GM19035 (cell line): ENCODE results near the gene SLC6A11.

Experiments used
- ATAC-seq: cut with Tn5 transposase; IDR thresholded peaks from one replicate; pipeline ENCODE4 v1.9.1; 2021; ENCODE audit not compliant: unreplicated experiment

The SLC6A11 gene

DNA sequence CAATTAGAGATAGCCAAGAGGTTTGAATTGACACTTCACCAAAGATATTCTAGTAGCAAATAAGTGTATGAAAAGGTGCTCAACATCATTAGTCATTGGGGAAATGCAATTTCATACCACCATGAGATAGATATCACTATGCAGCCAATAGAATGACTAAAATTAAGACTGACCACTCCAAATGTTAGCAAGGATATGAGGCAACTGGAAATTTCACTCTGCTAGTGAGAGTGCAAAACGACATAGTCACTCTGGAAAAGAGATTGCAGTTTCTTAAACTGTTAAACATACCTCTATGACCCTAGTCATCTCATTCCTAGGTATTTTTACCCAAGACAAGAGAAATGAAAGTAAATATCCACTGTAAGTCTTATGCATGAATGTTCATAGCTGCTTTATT lies 27.6 kb upstream of the SLC6A11 start:
- ATAC-seq = no peak

DNA sequence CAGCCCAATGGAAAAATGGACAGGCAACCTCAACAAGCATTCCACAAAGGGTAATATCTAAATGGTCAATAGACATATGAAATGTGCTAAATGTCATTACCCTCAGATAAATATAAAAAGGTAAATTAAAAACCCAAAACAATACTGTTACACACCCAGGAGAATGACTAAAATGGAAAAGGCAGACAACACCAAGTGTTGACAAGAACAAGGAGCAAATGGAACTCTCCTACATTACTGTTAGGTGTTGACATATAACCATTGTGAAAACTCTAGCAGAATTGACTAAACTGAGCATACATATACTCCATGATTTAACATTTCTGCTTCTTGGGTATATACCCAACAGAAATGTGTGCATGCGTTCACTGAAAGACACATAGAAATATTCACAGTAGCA lies 25.3 kb upstream of the SLC6A11 start:
- ATAC-seq = no peak

DNA sequence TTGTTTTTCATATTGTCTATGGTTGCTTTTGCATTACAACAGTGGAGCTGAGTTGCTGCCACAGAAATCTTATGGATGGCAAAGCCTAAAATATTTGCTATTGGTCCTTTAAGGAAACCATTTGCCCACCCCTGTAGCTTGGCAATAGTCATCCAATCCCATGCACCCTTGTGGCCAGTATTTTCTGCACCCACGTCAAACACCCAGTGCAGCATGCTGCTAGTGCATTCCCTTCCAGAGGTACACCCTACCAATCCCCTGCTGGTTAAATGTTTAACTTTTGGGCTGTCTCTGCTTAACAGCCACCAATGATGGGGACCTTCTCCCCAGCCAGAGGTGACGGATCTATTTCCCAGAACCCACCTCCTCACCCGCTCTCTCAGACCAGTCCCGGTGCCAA lies 23.8 kb upstream of the SLC6A11 start:
- ATAC-seq = no peak

DNA sequence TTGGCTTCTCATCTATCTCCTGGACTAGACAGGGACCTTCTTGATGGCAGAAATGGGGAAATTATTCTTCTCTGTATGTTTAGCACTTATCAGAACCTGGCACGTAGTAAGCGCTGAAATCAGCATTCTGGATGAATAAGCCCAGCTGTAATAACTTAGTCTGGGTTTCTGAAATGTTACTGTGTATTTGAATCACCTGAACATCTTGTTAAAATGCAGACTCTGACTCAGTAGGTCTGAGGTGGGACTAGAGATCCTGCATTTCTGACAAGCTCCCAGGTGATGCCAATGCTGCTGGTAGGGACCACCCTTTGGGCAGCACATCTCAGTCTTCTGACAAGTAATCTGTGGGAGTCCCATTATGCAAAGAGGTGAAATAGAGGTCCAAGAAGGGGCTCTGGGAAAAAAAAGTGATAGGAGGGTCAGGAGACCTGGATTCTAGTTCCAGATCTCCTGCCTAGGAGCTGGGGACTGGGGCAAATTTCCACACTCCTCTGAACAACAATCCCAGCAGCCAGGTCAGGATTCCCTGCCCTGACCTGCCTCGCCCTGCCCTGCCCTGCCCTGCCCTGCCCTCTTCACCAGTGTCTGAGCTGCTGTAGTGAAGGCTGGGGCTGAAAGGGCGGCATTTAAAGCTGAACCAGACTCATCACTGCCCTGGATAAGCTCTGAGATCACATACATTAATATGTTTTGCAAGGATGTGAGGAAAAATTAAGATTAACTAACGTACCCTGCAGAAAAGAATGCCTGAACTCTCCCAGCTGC lies 17.2 kb upstream of the SLC6A11 start:
- no peak for ATAC-seq

DNA sequence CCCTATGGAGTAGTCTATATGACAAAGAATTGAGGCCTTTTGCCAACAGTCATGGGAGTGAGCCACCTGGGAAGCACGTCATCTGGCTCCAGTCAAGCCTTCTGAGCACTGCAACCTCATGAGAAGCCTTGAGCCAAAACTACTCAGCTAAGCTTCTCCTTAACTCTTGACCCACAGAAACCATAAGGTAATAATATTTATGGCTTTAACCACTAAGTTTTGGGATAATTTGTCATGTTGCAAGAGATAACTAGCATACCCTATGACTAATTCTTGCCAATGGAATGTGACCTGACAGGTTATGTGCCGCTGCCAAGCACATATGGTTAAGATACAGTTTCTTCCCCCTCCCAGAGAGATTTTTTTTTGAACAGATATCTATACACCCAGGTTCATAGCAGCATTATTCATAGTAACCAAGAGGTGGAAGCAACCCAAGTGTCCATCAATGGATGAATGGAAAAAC lies 11.8 kb upstream of the SLC6A11 start:
- no peak for ATAC-seq

DNA sequence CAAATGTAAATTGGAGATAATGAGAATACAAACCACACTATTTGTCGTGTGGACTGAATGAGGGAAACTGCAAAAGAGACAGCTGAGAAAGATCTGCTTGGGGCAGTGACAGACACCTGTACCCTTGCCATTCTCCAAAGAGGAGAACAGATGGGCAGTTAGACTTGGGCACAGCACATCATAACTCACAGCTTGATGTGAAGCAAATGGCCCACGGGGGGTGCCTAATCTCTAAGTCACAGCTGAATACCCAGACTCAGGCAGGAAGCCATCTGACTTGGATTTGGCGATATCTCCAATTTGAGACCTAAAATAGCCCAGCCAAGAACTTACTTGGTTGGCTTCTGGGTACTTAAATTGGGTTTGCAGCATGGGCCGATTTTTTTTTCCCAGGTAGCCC lies 10.0 kb upstream of the SLC6A11 start:
- ATAC-seq = no peak

DNA sequence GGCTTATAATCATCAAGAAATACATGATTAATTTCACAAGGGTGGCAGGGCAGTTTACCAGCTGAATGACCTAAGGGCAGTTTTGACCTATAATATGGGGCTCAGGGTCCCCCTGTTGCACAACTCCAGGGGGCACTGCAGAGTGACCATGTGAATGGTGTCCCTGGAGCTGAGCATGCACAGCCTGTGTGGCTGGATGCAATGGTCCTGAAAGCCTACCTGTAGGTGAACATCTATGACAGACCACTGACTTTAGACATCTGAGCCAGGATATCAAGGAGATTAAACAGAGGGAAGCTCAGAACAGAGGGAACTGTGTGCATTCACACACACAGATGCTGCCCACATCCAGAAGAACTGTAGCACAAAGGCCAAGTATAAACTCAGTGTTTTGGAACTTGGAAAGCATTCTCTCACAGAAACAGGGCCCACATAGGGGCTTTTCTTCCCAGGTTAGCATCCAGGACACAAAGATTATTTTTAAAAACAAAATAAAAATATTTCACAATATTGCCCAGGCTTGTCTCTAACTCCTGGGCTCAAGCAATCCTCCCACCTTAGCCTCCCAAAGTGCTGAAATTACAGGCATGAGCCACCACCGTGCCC lies 7.8 kb upstream of the SLC6A11 start:
- no peak for ATAC-seq

DNA sequence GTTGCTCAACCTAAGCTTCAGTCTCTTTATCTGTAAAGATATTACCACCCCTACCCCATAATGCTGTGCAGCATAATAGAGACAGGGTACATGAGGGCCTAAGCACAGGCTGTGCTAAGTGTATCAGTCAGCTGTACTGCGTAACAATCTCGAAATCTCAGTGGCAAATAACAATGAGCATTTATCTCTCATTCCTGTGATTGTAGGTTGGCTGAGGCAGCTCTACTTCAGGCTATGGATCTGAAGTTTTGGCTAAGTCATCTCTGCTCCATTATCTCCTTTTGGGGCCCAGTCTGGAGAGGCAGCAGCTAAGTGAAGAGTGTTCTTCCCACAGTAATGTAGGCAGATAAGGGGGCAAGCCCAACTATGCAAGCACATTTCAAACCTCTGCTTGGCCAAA lies 7.1 kb upstream of the SLC6A11 start:
- no peak for ATAC-seq

DNA sequence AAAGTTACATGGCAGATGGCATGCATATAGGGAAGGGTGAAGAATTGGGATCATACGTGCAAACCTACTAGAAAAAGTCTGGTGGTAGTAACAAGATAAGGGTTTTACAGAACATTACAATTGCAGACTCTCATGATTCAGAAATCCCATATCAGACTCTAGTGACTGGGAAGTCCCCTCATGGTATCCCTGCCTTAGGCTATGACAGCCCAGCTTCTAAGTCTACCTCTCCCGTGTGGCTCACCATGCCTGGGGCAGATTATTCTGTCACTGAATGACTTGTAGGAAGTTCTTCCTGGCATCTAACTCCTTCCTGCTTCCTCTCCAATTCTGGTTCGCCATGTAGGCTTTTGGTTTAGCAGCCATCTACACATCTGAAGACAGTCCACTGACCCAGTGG lies 5.7 kb upstream of the SLC6A11 start:
- no peak for ATAC-seq

DNA sequence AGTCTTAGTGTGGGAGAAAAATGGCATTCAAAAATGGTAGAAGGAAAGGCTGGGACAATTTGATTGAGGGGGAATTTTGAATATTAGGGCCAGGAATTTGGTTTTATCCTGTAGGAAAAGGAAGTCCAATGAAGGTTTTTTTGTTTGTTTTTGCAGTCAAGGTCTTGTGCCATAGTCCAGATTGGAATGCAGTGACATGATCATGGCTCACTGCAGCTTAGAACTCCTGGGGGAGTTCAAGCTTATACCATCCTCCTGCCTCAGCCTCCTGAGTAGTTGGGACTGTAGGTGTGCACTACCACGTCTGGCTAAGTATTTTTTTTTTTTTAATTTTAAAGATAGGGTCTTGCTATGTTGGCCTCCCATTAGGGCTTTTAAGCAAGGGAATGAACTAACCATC lies 2.6 kb upstream of the SLC6A11 start:
- no peak for ATAC-seq

DNA sequence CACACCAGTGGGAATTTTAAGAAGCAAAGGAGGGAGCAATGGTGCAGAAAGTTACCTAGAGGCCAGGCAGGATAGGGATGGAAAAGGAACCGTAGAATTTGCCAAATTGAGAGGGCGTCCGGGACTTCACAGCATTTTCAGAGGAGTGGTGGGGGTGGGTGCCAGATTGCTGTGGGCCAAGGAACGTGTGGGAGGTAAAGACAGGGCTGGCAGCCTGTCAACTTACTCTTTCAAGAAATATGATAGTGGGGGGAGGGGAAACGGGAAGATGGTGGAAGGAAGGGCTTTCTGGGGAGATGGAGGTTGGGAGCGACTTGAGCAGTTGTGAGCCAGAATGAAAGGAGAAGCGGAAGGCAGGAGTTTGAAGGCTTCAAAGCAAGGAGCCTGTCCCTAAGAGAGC lies 1.4 kb upstream of the SLC6A11 start:
- ATAC-seq = no peak

DNA sequence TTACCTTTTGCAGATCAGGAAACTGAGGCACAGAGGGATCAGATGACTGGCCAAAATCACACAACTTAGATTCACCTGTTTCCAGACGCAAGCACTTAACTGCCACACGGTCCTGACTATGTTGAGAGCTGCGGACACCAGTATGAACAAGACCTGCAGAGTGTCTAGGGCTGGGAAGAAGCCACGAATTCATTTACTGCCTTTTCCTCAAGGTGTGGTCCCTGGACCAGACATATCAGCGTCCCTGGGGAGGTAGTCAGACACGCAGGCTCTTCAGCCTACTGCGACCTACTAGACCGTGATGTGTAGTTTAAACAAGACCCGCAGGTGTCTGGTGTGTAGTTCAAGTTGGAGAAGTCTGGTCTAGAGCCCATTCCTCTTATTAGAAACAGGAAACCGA lies 541 bp upstream of the SLC6A11 start:
- no peak for ATAC-seq

DNA sequence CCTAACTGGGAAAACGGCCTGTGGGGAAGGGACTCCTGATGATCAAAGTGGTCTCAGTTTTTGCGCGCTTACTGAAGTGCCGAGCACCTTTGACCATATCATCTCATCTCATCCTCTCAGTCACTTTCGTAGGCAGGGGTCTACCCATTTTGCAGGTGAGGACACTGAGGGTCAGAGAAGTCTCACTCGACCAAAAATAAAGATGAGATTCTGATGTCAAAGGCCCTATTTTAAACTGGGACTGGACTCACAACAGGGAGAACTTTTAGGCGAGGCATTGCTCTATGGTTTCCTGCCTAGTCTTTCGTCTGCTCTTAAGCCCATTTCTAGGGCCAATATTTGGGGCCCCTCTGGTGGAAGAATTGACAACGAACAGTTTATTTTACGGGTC lies 830 bp downstream of the SLC6A11 start:
- no peak for ATAC-seq

DNA sequence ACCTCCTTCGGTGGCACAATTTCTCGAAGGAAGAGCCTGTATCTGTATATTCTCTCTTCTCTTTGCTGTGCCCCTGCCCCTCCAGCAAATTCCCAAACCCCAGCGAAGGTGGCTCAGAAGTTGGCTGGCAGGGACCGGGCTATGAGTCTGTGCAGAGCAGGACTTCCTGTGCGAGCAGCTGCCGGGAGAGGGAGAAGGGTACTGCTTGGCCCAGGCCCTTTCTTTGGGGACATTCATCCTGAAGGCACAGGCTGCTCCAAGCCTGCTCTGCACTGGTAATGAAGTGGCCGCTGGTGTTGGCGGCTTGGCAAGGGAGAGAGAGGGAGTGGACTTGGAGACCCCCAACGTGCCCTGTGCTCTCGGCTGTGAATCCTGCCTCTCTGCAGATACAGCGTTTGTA lies 1.5 kb downstream of the SLC6A11 start:
- ATAC-seq = no peak

DNA sequence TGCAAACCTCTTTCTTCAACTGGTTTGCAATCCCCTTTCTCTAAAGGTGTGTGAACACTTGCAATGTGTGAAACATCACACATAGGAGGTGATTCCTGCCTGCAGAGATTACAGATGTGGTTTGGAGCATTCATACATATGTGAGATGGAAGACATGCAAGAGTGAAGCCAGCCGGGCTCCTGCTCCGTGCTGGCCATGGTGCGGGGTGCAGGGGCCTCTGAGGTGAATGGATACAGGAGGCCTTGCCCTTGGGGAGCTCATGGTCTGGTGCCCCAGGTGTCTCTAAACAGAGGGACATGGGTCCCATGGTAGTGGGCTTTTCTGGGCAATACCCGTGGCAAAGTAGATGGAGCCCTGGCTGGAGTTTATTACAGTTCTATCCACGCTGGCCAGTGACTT lies 6.0 kb downstream of the SLC6A11 start:
- ATAC-seq = no peak

DNA sequence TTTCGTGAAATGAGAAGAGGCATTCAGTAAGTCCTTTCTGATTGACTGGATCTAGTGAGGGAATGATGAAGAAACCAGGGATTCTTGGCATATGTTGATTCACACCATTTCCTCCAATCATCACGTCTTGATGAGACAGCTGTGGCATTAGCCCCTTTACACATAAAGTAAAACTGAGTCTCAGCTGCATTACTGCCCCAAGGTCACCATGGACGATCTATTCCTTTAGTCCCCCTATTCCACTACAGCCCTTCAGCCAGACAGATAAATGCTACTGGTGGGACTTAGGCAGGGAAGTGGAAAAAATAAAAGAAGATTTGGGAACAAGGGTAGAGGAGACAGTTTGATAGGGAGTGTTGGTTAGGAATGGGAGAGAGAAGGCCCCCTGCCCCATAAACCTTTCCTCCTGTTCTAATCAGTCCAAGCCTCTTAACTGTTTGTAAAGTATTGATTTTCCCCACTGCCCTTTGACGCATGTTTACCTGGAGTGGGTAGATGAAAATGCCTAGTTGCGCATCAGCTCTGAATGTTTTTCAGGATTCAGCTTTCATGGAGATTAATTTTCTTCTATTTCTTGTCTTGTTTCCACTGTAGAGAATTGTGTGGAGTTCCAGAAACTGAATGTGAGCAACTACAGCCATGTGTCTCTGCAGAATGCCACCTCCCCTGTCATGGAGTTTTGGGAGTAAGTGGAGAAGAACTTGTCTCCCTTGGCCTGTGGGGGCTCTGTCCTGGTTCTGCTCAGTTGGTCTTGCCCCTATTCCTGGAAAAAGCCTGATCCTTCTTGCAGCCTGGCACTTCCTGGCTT lies 6.9 kb downstream of the SLC6A11 start:
- no peak for ATAC-seq

DNA sequence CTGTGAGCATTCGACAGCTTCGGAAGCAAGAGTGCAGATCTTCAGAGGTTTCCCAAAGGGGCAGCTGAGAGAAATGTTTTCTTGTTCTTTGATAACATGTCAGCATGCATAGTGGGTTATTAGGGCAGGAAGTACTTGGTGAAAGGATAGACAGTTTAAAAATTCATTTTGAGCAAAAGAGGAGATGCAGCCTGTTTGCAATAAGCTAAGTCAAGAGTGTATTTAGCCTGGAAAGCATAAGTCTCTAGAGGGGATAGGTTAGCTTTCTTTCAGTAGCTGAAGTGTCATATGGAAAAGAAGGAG lies 7.4 kb downstream of the SLC6A11 start:
- no peak for ATAC-seq

DNA sequence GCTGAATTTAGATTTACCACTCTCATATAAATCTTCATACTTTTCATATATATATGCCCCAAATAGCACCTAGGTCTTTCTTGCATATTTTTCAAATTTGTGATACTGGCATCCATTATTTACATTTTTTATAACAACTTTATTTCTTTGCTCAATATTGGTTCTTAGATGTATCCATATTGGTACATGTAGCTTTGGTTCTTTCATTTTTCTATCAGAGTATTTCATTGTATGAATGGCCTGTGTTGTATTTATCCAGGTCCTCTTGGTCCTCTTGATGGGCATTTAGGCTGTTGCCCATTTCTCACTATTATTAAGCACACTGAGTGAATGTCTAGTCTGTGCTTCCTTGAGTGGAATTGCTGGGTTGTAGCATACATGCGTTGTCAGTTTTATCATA lies 8.4 kb downstream of the SLC6A11 start:
- ATAC-seq = no peak

DNA sequence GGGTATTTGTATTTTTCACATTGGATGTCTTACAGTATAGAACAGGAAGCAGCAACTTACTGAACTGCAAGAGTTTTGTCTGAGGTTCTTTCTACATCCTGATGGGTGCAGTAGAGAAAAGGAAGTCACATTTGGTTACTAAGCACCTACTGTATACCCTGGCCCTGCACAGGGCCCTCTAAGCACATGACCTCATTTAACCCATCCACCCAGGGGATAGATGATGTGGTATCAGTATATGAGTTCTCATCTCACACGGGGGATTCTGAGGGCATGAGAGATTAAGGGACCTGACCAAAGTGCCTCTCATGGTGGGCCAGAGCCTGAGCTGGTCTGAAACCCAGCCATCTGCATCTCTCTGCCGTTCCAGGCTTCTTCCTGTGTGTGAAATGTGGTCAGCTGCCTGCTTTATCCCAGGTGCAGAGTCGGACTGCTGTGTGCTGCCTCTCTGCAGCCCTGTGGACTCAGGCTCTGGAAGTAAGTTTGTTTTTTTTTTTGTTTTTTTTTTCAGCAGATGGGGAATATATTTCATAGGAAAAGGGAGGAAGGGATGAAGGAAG lies 17.9 kb downstream of the SLC6A11 start:
- ATAC-seq = no peak

DNA sequence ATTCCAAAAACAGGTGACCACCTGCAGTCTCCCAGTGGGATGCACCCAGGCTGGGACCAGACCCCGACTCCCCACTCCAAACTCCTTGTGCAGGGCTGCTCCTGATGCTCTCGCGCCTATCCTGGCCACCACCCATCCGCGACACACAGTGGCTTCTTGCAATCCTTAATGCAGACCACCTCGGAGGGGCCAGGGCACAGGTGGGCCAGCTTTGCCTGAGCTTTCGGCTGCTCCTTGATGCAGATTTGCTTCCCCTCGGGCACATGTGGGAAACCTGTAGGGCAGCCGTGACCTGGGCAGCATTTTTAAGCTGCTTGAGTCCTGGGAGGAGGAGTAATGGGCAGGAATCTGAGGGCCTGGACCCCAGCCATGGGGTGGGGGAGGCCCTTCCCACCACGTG lies 18.9 kb downstream of the SLC6A11 start:
- no peak for ATAC-seq

DNA sequence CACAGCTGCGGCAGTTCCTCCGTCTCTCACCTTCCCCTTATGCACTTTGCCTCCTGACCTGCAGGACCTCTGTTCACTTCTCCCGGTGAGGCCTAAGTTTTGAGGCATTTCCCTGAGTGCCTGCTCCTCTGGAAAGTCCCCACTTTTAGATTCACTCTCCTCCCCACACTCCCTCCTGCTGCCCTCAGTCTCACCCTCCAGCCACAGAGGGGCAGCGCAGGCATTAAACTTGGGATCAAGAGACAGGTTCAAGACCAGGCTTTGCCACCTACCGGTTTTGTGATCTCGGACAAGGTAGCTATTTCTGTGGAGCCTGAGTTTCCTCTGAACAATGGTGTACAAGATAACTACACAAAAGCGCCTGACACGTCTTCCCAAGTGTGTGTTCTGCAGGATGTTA lies 19.4 kb downstream of the SLC6A11 start:
- no peak for ATAC-seq

DNA sequence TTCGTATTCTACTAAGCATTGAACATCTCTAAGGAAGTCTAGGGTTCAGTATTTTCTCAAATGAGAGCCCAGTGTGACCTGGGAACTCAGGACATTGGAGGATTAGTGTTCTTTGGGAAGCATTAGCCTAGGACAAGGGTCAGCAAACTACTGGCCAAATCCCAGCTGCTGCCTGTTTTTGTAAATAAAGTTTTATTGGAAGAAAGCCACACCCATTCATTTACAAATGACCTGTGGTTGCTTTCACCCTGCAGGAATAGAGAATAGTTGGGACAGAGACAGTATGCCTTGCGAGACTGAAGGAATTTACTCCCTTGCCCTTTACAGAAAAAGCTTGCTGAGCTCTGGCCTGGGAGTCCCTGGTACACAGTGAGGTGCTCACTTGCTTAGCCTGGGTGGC lies 20.6 kb downstream of the SLC6A11 start:
- no peak for ATAC-seq
